Adrenal gland (tissue), 5 donors: Measurements from ENCODE around the gene RGPD3.
"Not testable (repeated sequence)": the region's sequence is repeated elsewhere in the genome, so short reads cannot be mapped to it uniquely, and the experiment has no call there.

Source experiments
- CTCF ChIP-seq, 6 experiments: fragments of 450-650 bp in 4 of 6; fragments of 200-600 bp in 2 of 6; sonication (generic) in 1 of 6; IDR thresholded peaks; 1 replicate in 5 of 6; 2 replicates in 1 of 6; pipeline versions ENCODE4 v1.5.1 to v1.8.0; 2016 to 2021; ENCODE audit warnings: antibody characterized with exemption in 6 of 6, mild to moderate bottlenecking in 2 of 6, moderate library complexity in 1 of 6
- POLR2A ChIP-seq, 2 donors: fragments of 450-650 bp; IDR thresholded peaks; one replicate each; pipeline ENCODE4 v1.6.1; 2017; ENCODE audit warnings: antibody characterized with exemption in 2 of 2, mild to moderate bottlenecking in 2 of 2, moderate library complexity in 1 of 2
- donor health status: DM: no; HTN: no; CAD: no.

- not testable (repeated sequence) for TF ChIP-seq POLR2A, CTCF (IDR thresholded peaks at IDR 0.05)
These were observed 45.2 kb upstream of the RGPD3 start for GRCh38 chr2:106513391-106513790.
